Transverse colon (tissue), 4 donors: ENCODE results near the gene CSRP1.

ENCODE experiments used
- POLR2A ChIP-seq: fragments of 450-650 bp; IDR thresholded peaks from one replicate; pipeline ENCODE4 v1.6.1; 2016; ENCODE audit warnings: antibody characterized with exemption, mild to moderate bottlenecking, moderate library complexity
- POLR2AphosphoS5 ChIP-seq, 3 donors: sonication (generic); formaldehyde crosslinking; IDR thresholded peaks; one replicate each; pipeline ENCODE4 v1.6.1; 2016; ENCODE audit warnings: antibody characterized with exemption in 3 of 3
- TF ChIP-seq, protein P1 (sequence below), 5 experiments: fragments of 200-600 bp in 3 of 5; fragments of 450-650 bp in 2 of 5; sonication (generic) in 3 of 5; IDR thresholded peaks; 1 replicate in 2 of 5; 2 replicates in 3 of 5; pipeline ENCODE4 v1.5.1; 2016 to 2017; ENCODE audit warnings: antibody characterized with exemption in 5 of 5, inconsistent platforms in 3 of 5, mild to moderate bottlenecking in 2 of 5, moderate library complexity in 1 of 5

DNA sequence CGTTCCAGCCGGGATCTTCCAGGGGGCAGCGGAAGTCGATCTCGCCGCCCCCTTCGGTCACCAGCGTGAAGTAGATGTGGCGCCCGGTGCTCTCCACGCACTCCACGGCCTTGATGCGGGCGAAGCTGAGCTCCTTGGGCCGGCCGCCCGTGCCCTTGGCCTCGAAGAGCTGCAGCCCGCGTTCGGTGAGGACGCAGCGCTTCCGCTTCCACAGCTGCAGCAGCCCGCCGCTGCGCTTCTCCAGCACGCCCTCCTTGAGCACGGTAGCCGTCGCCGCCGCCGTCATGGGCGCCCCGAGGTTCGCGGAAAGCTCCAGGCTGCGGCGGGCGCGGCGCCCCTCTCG is 38.5 kb downstream of the CSRP1 start:
- TF ChIP-seq, protein P1, sequence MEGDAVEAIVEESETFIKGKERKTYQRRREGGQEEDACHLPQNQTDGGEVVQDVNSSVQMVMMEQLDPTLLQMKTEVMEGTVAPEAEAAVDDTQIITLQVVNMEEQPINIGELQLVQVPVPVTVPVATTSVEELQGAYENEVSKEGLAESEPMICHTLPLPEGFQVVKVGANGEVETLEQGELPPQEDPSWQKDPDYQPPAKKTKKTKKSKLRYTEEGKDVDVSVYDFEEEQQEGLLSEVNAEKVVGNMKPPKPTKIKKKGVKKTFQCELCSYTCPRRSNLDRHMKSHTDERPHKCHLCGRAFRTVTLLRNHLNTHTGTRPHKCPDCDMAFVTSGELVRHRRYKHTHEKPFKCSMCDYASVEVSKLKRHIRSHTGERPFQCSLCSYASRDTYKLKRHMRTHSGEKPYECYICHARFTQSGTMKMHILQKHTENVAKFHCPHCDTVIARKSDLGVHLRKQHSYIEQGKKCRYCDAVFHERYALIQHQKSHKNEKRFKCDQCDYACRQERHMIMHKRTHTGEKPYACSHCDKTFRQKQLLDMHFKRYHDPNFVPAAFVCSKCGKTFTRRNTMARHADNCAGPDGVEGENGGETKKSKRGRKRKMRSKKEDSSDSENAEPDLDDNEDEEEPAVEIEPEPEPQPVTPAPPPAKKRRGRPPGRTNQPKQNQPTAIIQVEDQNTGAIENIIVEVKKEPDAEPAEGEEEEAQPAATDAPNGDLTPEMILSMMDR (IDR thresholded peaks at IDR 0.05): no peak
- TF ChIP-seq POLR2A (no peak), POLR2AphosphoS5 (IDR thresholded peaks at IDR 0.05) (peak in 1 of 3 donors; percentile 3)
